MCF 10A (cell line): ENCODE measurements around the gene LRRC23. TPM values are rescaled to one million over a fixed set of nuclear protein-coding genes. Genes with fewer than 3 reads are reported as not detected.
"Not testable (repeated sequence)": the region's sequence is repeated elsewhere in the genome, so short reads cannot be mapped to it uniquely, and the experiment has no call there.

Source experiments
- BruUV-seq: library from RNA; stranded (reverse); fragments of 400-500 nt; replicated peaks from 2 replicates; lab custom pipeline; 2021; lab: Mats Ljungman, UMichigan
- CTCF ChIA-PET: fragments of 300-600 bp; sonication (Branson Sonifier 250); formaldehyde crosslinking; extraction: SDS; loops from one replicate; lab custom pipeline; 2021; ENCODE audit warnings: antibody characterized with exemption, inconsistent platforms; lab: Yijun Ruan, JAX
- POLR2A ChIA-PET: fragments of 300-600, 350-650 bp; sonication (Branson Sonifier 250); formaldehyde crosslinking; extraction: SDS; loops from one replicate; lab custom pipeline; 2020; ENCODE audit warnings: antibody characterized with exemption, inconsistent platforms; lab: Yijun Ruan, JAX
- DNase-seq: peaks from one replicate; pipeline ENCODE4 v3.0.0-alpha.2; 2018; ENCODE audit not compliant: unreplicated experiment
- H3K27ac Mint-ChIP-seq: one replicate; pipeline ENCODE4 v1.8.0; 2022; ENCODE audit warnings: mild to moderate bottlenecking, low read depth, mixed read lengths; ENCODE audit not compliant: unreplicated experiment
- H3K27me3 Mint-ChIP-seq: one replicate; pipeline ENCODE4 v1.8.0; 2022; ENCODE audit warnings: mixed read lengths; ENCODE audit not compliant: insufficient read depth, unreplicated experiment
- H3K36me3 Mint-ChIP-seq: one replicate; pipeline ENCODE4 v1.8.0; 2022; ENCODE audit warnings: mild to moderate bottlenecking, moderate library complexity, mixed read lengths; ENCODE audit not compliant: insufficient read depth, unreplicated experiment
- H3K4me1 Mint-ChIP-seq: one replicate; pipeline ENCODE4 v1.8.0; 2022; ENCODE audit warnings: mixed read lengths; ENCODE audit not compliant: insufficient read depth, unreplicated experiment
- H3K4me3 Mint-ChIP-seq: one replicate; pipeline ENCODE4 v1.8.0; 2022; ENCODE audit warnings: mild to moderate bottlenecking, moderate library complexity, mixed read lengths; ENCODE audit not compliant: unreplicated experiment
- H3K9me3 Mint-ChIP-seq: one replicate; pipeline ENCODE4 v1.8.0; 2022; ENCODE audit warnings: mixed read lengths; ENCODE audit not compliant: unreplicated experiment
- CTCF ChIP-seq: fragments of 200-600 bp; IDR thresholded peaks from one replicate; pipeline ENCODE4 v1.8.0; 2022; ENCODE audit warnings: antibody characterized with exemption, mild to moderate bottlenecking; ENCODE audit not compliant: unreplicated experiment
- intact Hi-C: fragments of 100-400 bp; cut with micrococcal nuclease; formaldehyde crosslinking; loops from 2 replicates; pipeline ENCODE4 v1.14.1; 2022
- total RNA-seq: library from RNA; stranded (reverse); gene quantifications from 2 replicates; pipeline ENCODE4 v1.2.3, GENCODE V29; 2022

Gene LRRC23
- total RNA-seq, 1 experiment from 2014 or later, result 7.5 TPM

GRCh38 chr12:6863586-6864321 lies 40.9 kb upstream of the LRRC23 start:
- no peak overlapping the region for H3K4me3 Mint-ChIP-seq
- H3K36me3 Mint-ChIP-seq, result peaks cover 70% of the 10 kb centered on the region
- BruUV-seq, result no TSS peak
- TF ChIP-seq CTCF, result no peak
- ChIA-PET POLR2A (interaction anchor here (0.7 to 7.1 kb wide), 2 partner anchors 12 to 82 kb away, joined by 3 to 130 read pairs; partner anchors contain the start of genes CDCA3 and USP5), CTCF (interaction anchor here (0.8 to 2.0 kb wide), 3 partner anchors 9 to 98 kb away, joined by 3 to 10 read pairs (median 3); partner anchors contain the start of gene SPSB2)
- no peaks in the 10 kb centered on the region for H3K9me3 Mint-ChIP-seq
- H3K4me1 Mint-ChIP-seq, result peaks cover 8% of the 10 kb centered on the region
- intact Hi-C loops, result no loop called here
- no peak overlapping the region for H3K27ac Mint-ChIP-seq
- no peaks in the 10 kb centered on the region for H3K27me3 Mint-ChIP-seq
- no peak for DNase-seq

GRCh38 chr12:6865307-6865706 lies 39.3 kb upstream of the LRRC23 start:
- H3K27me3 Mint-ChIP-seq, DNase-seq, H3K9me3 Mint-ChIP-seq, intact Hi-C loops, H3K27ac Mint-ChIP-seq, BruUV-seq, H3K4me3 Mint-ChIP-seq: not testable (repeated sequence)
- Mint-ChIP-seq H3K36me3 (peaks cover 76% of the 10 kb centered on the region), H3K4me1 (peaks cover 18% of the 10 kb centered on the region)
- POLR2A ChIA-PET, result interaction anchor here (0.6 to 7.1 kb wide), 4 partner anchors 14 to 206 kb away, joined by 3 to 130 read pairs (median 4); partner anchors contain the start of genes CDCA3 and USP5
- CTCF ChIA-PET, result interaction anchor here (1.0 to 2.9 kb wide), 2 partner anchors 12 to 17 kb away, joined by 3 to 9 read pairs; no protein-coding TSS in a partner anchor

- DNase-seq, result no peak
- H3K27ac Mint-ChIP-seq, result peak overlapping the region; percentile 82
- peaks cover 76% of the 10 kb centered on the region for H3K36me3 Mint-ChIP-seq
- no peaks in the 10 kb centered on the region for H3K9me3 Mint-ChIP-seq
- no TSS peak for BruUV-seq
- H3K4me1 Mint-ChIP-seq, result peaks cover 18% of the 10 kb centered on the region
- TF ChIP-seq CTCF, result no peak
- no peaks in the 10 kb centered on the region for H3K27me3 Mint-ChIP-seq
- intact Hi-C loops, result no loop called here
- CTCF ChIA-PET, result interaction anchor here (0.5 to 7.1 kb wide), 9 partner anchors 10 to 113 kb away, joined by 3 to 52 read pairs (median 3); partner anchors contain the start of genes C12orf57 and RNU7-1
- H3K4me3 Mint-ChIP-seq, result peak overlapping the region; percentile 86
- POLR2A ChIA-PET, result interaction anchor here (0.6 to 7.1 kb wide), 10 partner anchors 8 to 152 kb away, joined by 3 to 130 read pairs (median 4); partner anchors contain the start of genes C12orf57, CDCA3, LPCAT3 and MLF2
Observed at GRCh38 chr12:6866163-6866919, 38.3 kb upstream of the LRRC23 start.

- CTCF ChIA-PET, result interaction anchor here (0.6 to 7.1 kb wide), 9 partner anchors 13 to 252 kb away, joined by 3 to 52 read pairs (median 4); partner anchors contain the start of genes C12orf57, C1RL and RNU7-1
- peak overlapping the region; percentile 86 for H3K4me3 Mint-ChIP-seq
- H3K4me1 Mint-ChIP-seq, result peaks cover 25% of the 10 kb centered on the region
- H3K27ac Mint-ChIP-seq, result peak overlapping the region; percentile 82
- intact Hi-C loops, result no loop called here
- no TSS peak for BruUV-seq
- no peaks in the 10 kb centered on the region for H3K9me3 Mint-ChIP-seq
- POLR2A ChIA-PET, result interaction anchor here (0.7 to 7.1 kb wide), 13 partner anchors 9 to 151 kb away, joined by 3 to 130 read pairs (median 7); partner anchors contain the start of genes C12orf57, CDCA3, COPS7A and LPCAT3
- DNase-seq, result no peak
- H3K27me3 Mint-ChIP-seq, result no peaks in the 10 kb centered on the region
- H3K36me3 Mint-ChIP-seq, result peaks cover 74% of the 10 kb centered on the region
- no peak for TF ChIP-seq CTCF
Observed at GRCh38 chr12:6866920-6867412, 37.7 kb upstream of the LRRC23 start.
